ENCODE data around the gene RFX8.

DNA sequence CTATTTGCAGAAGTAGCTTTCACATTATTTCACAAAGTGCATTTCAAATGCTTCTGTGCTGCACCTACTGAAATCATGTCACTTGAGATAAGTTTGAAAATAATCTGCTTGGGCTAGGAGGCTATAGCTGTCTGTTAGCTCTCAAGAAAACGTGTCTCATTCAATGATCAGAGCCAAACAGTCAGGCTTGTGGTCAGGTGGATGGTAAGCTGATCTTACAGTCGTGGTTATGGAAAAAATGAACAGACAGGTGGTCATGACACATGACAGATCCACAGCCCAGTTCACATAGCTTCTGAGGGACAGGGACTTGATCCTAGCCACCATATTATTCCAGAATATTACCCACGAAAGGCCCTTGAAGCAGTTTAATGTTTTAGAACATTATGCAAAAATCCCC lies 26.5 kb upstream of the RFX8 start:
- TF ChIP-seq, protein P1, sequence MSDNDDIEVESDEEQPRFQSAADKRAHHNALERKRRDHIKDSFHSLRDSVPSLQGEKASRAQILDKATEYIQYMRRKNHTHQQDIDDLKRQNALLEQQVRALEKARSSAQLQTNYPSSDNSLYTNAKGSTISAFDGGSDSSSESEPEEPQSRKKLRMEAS (IDR thresholded peaks at IDR 0.05) = no peak
- TF ChIP-seq, protein P2, sequence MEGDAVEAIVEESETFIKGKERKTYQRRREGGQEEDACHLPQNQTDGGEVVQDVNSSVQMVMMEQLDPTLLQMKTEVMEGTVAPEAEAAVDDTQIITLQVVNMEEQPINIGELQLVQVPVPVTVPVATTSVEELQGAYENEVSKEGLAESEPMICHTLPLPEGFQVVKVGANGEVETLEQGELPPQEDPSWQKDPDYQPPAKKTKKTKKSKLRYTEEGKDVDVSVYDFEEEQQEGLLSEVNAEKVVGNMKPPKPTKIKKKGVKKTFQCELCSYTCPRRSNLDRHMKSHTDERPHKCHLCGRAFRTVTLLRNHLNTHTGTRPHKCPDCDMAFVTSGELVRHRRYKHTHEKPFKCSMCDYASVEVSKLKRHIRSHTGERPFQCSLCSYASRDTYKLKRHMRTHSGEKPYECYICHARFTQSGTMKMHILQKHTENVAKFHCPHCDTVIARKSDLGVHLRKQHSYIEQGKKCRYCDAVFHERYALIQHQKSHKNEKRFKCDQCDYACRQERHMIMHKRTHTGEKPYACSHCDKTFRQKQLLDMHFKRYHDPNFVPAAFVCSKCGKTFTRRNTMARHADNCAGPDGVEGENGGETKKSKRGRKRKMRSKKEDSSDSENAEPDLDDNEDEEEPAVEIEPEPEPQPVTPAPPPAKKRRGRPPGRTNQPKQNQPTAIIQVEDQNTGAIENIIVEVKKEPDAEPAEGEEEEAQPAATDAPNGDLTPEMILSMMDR (IDR thresholded peaks at IDR 0.05) = no peak
- TF ChIP-seq POLR2A (IDR thresholded peaks at IDR 0.05; ENCODE audit: low read length) = no peak
- TF ChIP-seq SREBF2 (IDR thresholded peaks at IDR 0.05) = no peak
- no peak for TF ChIP-seq KDM1A (IDR thresholded peaks at IDR 0.05; ENCODE audit: low read depth)
- TF ChIP-seq RARB (CRISPR knock-in tag; IDR thresholded peaks at IDR 0.05) = no peak
- TF ChIP-seq MYC (IDR thresholded peaks at IDR 0.05; ENCODE audit: borderline replicate concordance, low read length) = no peak
- TF ChIP-seq, protein P3, sequence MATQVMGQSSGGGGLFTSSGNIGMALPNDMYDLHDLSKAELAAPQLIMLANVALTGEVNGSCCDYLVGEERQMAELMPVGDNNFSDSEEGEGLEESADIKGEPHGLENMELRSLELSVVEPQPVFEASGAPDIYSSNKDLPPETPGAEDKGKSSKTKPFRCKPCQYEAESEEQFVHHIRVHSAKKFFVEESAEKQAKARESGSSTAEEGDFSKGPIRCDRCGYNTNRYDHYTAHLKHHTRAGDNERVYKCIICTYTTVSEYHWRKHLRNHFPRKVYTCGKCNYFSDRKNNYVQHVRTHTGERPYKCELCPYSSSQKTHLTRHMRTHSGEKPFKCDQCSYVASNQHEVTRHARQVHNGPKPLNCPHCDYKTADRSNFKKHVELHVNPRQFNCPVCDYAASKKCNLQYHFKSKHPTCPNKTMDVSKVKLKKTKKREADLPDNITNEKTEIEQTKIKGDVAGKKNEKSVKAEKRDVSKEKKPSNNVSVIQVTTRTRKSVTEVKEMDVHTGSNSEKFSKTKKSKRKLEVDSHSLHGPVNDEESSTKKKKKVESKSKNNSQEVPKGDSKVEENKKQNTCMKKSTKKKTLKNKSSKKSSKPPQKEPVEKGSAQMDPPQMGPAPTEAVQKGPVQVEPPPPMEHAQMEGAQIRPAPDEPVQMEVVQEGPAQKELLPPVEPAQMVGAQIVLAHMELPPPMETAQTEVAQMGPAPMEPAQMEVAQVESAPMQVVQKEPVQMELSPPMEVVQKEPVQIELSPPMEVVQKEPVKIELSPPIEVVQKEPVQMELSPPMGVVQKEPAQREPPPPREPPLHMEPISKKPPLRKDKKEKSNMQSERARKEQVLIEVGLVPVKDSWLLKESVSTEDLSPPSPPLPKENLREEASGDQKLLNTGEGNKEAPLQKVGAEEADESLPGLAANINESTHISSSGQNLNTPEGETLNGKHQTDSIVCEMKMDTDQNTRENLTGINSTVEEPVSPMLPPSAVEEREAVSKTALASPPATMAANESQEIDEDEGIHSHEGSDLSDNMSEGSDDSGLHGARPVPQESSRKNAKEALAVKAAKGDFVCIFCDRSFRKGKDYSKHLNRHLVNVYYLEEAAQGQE (IDR thresholded peaks at IDR 0.05) = no peak
- no peak for TF ChIP-seq EP300 (IDR thresholded peaks at IDR 0.05)
- TF ChIP-seq CHD2 (IDR thresholded peaks at IDR 0.05; ENCODE audit: low read length, partially characterized antibody) = no peak
- TF ChIP-seq BHLHE40 (IDR thresholded peaks at IDR 0.05; ENCODE audit: low read depth, low read length) = no peak
- TF ChIP-seq POLR2AphosphoS2 (conservative IDR thresholded peaks at IDR 0.05; ENCODE audit: low read length) = no peak
